Kidney (tissue), 14 donors: ENCODE data around the gene EIF2B5. TPM values are rescaled to one million over a fixed set of nuclear protein-coding genes. Genes with fewer than 3 reads are reported as not detected.

Experiments used
- DNase-seq, 5 donors: peaks; one replicate each; pipeline ENCODE4 v3.0.0-alpha.2; 2013 to 2020
- FAIRE-seq: peaks from 2 replicates; lab custom pipeline; 2012; peaks lifted over from hg19 to GRCh38; lab: Jason Lieb, UNC
- H3K27ac ChIP-seq, 2 donors: one replicate each; pipeline ENCODE4 v1.7.0; 2013; ENCODE audit warnings: low read depth in 2 of 2, low read length in 2 of 2, inconsistent platforms in 1 of 2
- H3K27me3 ChIP-seq: one replicate; pipeline ENCODE4 v1.7.1; 2013; ENCODE audit warnings: low read length, inconsistent platforms; ENCODE audit not compliant: control insufficient read depth, insufficient read depth
- H3K36me3 ChIP-seq, 3 donors: one replicate each; pipeline versions ENCODE4 v1.7.0 to v1.7.1; 2013; ENCODE audit warnings: low read length in 3 of 3, control low read depth in 1 of 3, inconsistent platforms in 1 of 3; ENCODE audit not compliant: insufficient read depth in 3 of 3, control insufficient read depth in 2 of 3
- H3K4me1 ChIP-seq, 3 donors: one replicate each; pipeline versions ENCODE4 v1.7.0 to v1.7.1; 2013; ENCODE audit warnings: low read length in 3 of 3, inconsistent platforms in 1 of 3, low read depth in 1 of 3; ENCODE audit not compliant: control insufficient read depth in 2 of 3, insufficient read depth in 2 of 3
- H3K4me3 ChIP-seq, 3 donors: one replicate each; pipeline versions ENCODE4 v1.7.0 to v1.8.1; 2013; ENCODE audit warnings: low read length in 3 of 3, control low read depth in 1 of 3, inconsistent platforms in 1 of 3
- H3K9ac ChIP-seq, 3 donors: one replicate each; pipeline versions ENCODE4 v1.7.0 to v1.7.1; 2013; ENCODE audit warnings: low read length in 3 of 3, control low read depth in 1 of 3, inconsistent platforms in 1 of 3
- H3K9me3 ChIP-seq, 3 donors: one replicate each; pipeline versions ENCODE4 v1.7.0 to v1.7.1; 2013; ENCODE audit warnings: low read length in 3 of 3, control low read depth in 1 of 3, inconsistent platforms in 1 of 3; ENCODE audit not compliant: control insufficient read depth in 2 of 3, insufficient read depth in 1 of 3
- CTCF ChIP-seq: IDR thresholded peaks from 3 replicates; pipeline ENCODE4 v1.5.1; 2012; ENCODE audit warnings: mild to moderate bottlenecking, moderate library complexity, borderline replicate concordance; ENCODE audit not compliant: insufficient read depth; ENCODE audit errors: extremely low read depth
- intact Hi-C: fragments of 100-400 bp; cut with DNase I; formaldehyde crosslinking; loops from one replicate; pipeline ENCODE4 v1.11.1; 2022
- polyA plus RNA-seq: library from polyadenylated mRNA; stranded (reverse); fragments of 350-450 nt; fragmentation: Illumina TruSeq; extraction: RNeasy Lipid Tissue Mini Kit (QIAGEN cat#74804); gene quantifications from one replicate; pipeline ENCODE4 v1.2.3, GENCODE V29; 2014; ENCODE audit warnings: low read depth, low replicate concordance; ENCODE audit not compliant: insufficient read depth
- total RNA-seq: library from RNA; stranded (reverse); fragmentation: NEBNext Ultra II Directional; extraction: Animal tissue kit (Norgen Biotek cat#: 25700); gene quantifications from one replicate; pipeline ENCODE4 v1.2.1, GENCODE V29; 2021
- donor health status: control.
- donor health status: control.
- donor health status: control.
- donor health status: control.
- donor health status: control.
- donor health status: DM: yes; HTN: yes; CAD: no.
- donor health status: Normal renal cell carcinoma (clear cell type).

Gene EIF2B5
- total and polyA plus RNA-seq, 2 donors from 2014 or later: 36.9 to 37.0 TPM

DNA sequence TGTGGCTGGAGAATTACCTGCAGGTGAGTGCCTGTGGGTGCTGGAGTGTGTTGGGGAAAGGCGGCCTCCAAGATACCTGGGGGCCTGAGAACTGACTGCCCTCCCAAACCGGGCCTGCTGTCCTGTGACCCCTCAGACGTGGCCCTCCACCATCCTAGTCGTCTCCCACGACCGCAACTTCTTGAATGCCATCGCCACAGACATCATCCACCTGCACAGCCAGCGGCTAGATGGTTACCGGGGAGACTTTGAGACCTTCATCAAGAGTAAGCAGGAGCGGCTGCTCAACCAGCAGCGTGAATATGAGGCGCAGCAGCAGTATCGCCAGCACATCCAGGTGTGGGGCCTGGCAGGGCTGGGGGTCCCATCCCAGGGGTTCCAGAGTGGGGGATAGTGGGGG lies 54.3 kb downstream of the EIF2B5 start:
- peaks cover 0 to 13% (median 3%) of the 10 kb centered on the region in 3 donors for H3K4me1 ChIP-seq
- no peak for FAIRE-seq
- no peak overlapping the region for H3K4me3 ChIP-seq
- no peak for TF ChIP-seq CTCF
- DNase-seq: no peak
- intact Hi-C loops: no loop called here
- H3K36me3 ChIP-seq: peaks cover 8 to 63% (median 54%) of the 10 kb centered on the region in 3 donors
- no peaks in the 10 kb centered on the region for H3K27me3 ChIP-seq
- no peaks in the 10 kb centered on the region for H3K9me3 ChIP-seq
- H3K27ac ChIP-seq: no peak overlapping the region
- no peak overlapping the region for H3K9ac ChIP-seq

DNA sequence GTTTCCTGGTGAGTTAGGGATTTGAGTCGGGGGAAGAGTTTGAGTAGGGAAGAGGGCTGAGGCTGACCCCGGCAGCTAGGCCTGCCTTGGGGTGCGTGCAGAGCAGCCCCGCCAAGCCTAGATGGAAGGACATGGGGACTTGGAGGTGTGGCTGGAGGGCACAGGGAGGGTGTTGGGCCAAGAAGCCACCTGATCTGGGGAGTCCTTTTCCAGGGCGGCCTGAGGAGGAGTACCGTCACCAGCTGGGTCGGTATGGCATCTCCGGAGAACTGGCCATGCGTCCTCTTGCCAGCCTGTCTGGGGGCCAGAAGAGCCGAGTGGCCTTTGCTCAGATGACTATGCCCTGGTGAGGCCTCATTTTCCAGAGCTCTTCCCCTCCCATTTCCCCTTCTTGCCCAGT lies 57.7 kb downstream of the EIF2B5 start:
- intact Hi-C loops: no loop called here
- H3K36me3 ChIP-seq: peaks cover 8 to 61% (median 59%) of the 10 kb centered on the region in 3 donors

DNA sequence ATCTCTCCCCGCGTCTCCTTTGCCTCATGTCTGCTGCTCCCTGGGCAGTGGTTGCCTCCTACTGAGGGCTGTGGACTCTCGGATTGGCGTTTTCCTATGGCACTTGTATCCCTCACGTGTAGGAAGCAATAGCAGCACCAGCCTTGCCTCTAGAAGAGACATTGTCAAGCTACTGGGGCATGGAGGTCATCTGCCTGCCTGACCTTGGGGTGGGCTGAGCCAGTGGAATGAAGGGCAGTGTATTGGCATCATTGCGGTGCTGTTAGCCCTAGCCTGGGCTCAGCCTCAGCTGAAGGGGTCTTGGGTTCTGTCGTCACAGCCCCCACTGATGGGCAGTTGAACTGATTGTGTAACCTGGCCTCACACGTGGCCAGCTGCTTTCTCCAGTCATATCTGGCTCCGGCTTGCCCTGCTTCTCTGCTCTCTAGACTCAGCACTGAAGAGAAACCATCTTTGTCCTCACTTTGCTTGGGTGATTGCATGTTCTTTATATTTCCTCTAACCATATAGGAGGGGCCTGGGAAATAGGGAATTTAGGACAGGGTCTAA lies 58.9 kb downstream of the EIF2B5 start:
- DNase-seq (no peak), FAIRE-seq (no peak)
- H3K27me3 ChIP-seq: no peaks in the 10 kb centered on the region
- no peak overlapping the region for H3K9ac ChIP-seq
- intact Hi-C loops: no loop called here
- H3K4me3 ChIP-seq: no peak overlapping the region
- no peaks in the 10 kb centered on the region for H3K9me3 ChIP-seq
- no peaks in the 10 kb centered on the region for H3K4me1 ChIP-seq
- H3K36me3 ChIP-seq: peaks cover 5 to 51% (median 49%) of the 10 kb centered on the region in 3 donors
- H3K27ac ChIP-seq: no peak overlapping the region
- TF ChIP-seq CTCF: no peak

More for the DNA sequence above, 57.7 kb downstream of the EIF2B5 start:
- Histone ChIP-seq H3K4me3 (no peak overlapping the region), H3K9ac (no peak overlapping the region), H3K9me3 (no peaks in the 10 kb centered on the region), H3K27ac (no peak overlapping the region), H3K27me3 (no peaks in the 10 kb centered on the region), H3K4me1 (no peaks in the 10 kb centered on the region)
- FAIRE-seq: no peak
- no peak for TF ChIP-seq CTCF
- no peak for DNase-seq

Other genes with a start within 250 kb of the EIF2B5 start
- 39.3 TPM for gene ABCC5, start 117.5 kb upstream of the EIF2B5 start, total RNA-seq
- gene ABCC5, start 117.5 kb upstream of the EIF2B5 start, polyA plus RNA-seq: 31.9 TPM
- not detected for gene HTR3D, start 103.6 kb upstream of the EIF2B5 start, total RNA-seq
- not detected for gene HTR3D, start 103.6 kb upstream of the EIF2B5 start, polyA plus RNA-seq
- not detected for gene HTR3C, start 82.3 kb upstream of the EIF2B5 start, total RNA-seq
- not detected for gene HTR3C, start 82.3 kb upstream of the EIF2B5 start, polyA plus RNA-seq
- not detected for gene HTR3E, start 38.3 kb upstream of the EIF2B5 start, total RNA-seq
- gene HTR3E, start 38.3 kb upstream of the EIF2B5 start, polyA plus RNA-seq: not detected
- 57.4 TPM for gene DVL3, start 20.0 kb downstream of the EIF2B5 start, total RNA-seq
- 30.3 TPM for gene DVL3, start 20.0 kb downstream of the EIF2B5 start, polyA plus RNA-seq
- 329 TPM for gene AP2M1, start 39.5 kb downstream of the EIF2B5 start, total RNA-seq
- 353 TPM for gene AP2M1, start 39.5 kb downstream of the EIF2B5 start, polyA plus RNA-seq
- 69.0 TPM for gene ABCF3, start 50.8 kb downstream of the EIF2B5 start, total RNA-seq
- 49.1 TPM for gene ABCF3, start 50.8 kb downstream of the EIF2B5 start, polyA plus RNA-seq
- gene VWA5B2, start 94.2 kb downstream of the EIF2B5 start, total RNA-seq: 0.25 TPM
- 0.11 TPM for gene VWA5B2, start 94.2 kb downstream of the EIF2B5 start, polyA plus RNA-seq
- gene ALG3, start 113.6 kb downstream of the EIF2B5 start, total RNA-seq: 33.6 TPM
- 39.8 TPM for gene ALG3, start 113.6 kb downstream of the EIF2B5 start, polyA plus RNA-seq
- gene EEF1AKMT4, start 114.3 kb downstream of the EIF2B5 start, total RNA-seq: 2.8 TPM
- 6.1 TPM for gene EEF1AKMT4, start 114.3 kb downstream of the EIF2B5 start, polyA plus RNA-seq
- gene CAMK2N2, start 126.2 kb downstream of the EIF2B5 start, total RNA-seq: 0.31 TPM
- gene CAMK2N2, start 126.2 kb downstream of the EIF2B5 start, polyA plus RNA-seq: 0.39 TPM
- gene ECE2, start 140.7 kb downstream of the EIF2B5 start, total RNA-seq: not detected
- gene ECE2, start 140.7 kb downstream of the EIF2B5 start, polyA plus RNA-seq: not detected
- 149 TPM for gene PSMD2, start 163.9 kb downstream of the EIF2B5 start, total RNA-seq
- gene PSMD2, start 163.9 kb downstream of the EIF2B5 start, polyA plus RNA-seq: 104 TPM
- gene EIF4G1, start 179.2 kb downstream of the EIF2B5 start, total RNA-seq: 327 TPM
- 118 TPM for gene EIF4G1, start 179.2 kb downstream of the EIF2B5 start, polyA plus RNA-seq
- gene FAM131A, start 202.2 kb downstream of the EIF2B5 start, total RNA-seq: 20.1 TPM
- gene FAM131A, start 202.2 kb downstream of the EIF2B5 start, polyA plus RNA-seq: 14.0 TPM
- gene CLCN2, start 226.2 kb downstream of the EIF2B5 start, total RNA-seq: 10.4 TPM
- 6.4 TPM for gene CLCN2, start 226.2 kb downstream of the EIF2B5 start, polyA plus RNA-seq
- gene POLR2H, start 226.4 kb downstream of the EIF2B5 start, total RNA-seq: 82.0 TPM
- gene POLR2H, start 226.4 kb downstream of the EIF2B5 start, polyA plus RNA-seq: 157 TPM
- gene THPO, start 242.8 kb downstream of the EIF2B5 start, total RNA-seq: 0.85 TPM
- 5.7 TPM for gene THPO, start 242.8 kb downstream of the EIF2B5 start, polyA plus RNA-seq
- 16.8 TPM for gene CHRD, start 244.7 kb downstream of the EIF2B5 start, total RNA-seq
- gene CHRD, start 244.7 kb downstream of the EIF2B5 start, polyA plus RNA-seq: 18.6 TPM